NCI-H2081 treated with DMSO at 0.1 percent for 48 hours (cell line): ENCODE results near the gene YPEL1.
"Not testable (repeated sequence)": the region's sequence is repeated elsewhere in the genome, so short reads cannot be mapped to it uniquely, and the experiment has no call there.

ENCODE experiments used
- DNase-seq: peaks from one replicate; lab custom pipeline; 2025; lab: John Stamatoyannopoulos, UW

Gene YPEL1

DNA sequence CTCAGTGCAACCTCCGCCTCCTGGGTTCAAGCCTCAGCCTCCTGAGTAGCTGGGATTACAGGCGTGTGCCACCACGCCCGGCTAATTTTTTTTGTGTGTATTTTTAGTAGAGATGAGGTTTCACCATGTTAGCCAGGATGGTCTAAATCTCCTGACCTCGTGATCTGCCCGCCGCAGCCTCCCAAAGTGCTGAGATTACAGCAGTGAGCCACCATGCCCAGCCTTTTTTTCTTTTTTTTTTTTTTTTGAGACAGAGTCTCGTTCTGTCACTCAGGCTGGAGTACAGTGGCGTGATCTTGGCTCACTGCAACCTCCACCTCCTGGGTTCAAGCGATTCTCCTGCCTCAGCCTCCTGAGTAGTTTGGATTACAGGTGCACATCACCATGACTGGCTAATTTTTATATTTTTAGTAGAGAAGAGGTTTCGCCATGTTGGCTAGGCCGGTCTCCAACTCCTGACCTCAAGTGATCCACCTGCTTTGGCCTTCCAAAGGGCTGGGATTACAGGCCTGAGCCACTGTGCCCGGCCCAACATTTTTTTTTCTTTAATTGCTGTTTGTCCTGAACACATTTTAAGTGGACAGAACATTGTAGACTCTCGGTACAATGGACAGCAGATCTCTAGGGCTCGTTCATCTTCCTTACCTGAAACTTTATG is 14.3 kb downstream of the YPEL1 start:
- DNase-seq: not testable (repeated sequence)

DNA sequence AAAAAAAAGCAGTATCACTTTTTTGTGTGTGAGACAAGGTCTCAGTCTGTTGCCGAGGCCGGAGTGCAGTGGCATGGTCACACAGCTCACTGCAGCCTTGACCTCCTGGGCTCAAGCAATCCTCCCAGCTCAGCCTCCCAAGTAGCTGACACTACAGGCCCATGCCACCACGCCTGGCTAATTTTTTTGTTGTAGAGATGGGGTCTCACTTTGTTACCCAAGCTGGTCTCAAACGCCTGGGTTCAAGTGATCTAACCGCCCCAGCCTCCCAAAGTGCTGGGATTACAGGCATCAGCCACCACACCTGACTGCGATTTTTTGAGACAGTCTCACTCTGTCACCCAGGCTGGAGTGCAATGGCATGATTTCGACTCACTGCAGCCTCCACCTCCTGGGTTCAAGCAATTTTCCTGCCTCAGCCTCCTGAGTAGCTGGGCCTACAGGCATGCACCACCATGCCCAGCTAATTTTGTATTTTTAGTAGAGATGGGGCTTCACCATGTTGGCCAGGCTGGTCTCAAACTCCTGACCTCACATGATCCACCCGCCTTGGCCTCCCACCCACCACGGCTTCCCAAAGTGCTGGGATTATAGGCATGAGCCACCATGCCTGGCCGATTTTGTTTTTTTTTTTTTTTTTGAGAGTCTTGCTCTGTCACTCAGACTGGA is 15.3 kb downstream of the YPEL1 start:
- not testable (repeated sequence) for DNase-seq

DNA sequence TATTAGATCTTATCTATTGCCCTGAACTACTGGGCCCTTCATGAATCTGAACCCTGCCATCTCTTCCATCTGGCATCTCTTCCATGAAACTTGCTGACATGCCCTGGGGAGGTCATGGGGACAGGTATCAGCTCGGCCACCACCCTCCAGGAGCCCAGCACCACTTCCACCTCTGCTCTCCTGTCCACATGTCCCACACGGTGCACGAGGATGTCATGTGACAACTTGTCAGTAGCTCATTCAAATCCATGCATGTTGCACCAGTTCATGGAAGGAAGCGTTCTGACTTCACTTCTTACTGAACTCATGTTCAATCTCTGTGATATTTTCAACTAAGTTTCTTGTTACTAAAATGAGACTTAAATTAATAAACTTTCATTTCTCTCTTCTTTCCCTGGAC is 16.6 kb downstream of the YPEL1 start:
- DNase-seq: no peak

DNA sequence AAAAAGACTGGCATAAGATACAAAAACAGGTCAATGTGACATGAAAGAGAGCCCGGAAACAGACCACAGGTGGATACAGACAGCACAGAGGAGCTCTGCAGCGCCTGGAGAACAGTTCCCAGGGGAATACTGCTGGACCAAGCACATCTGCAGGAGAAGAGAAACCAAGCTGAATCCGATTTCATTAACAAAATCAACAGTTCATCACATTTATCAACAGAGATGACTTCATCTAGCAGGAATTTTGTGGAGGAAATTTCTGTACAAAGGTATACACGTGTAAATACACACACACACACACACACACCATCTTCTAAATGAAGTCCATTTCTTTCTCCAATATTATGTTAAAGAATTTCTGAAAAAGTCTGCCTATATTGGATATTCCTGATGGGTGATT is 17.1 kb downstream of the YPEL1 start:
- no peak for DNase-seq

DNA sequence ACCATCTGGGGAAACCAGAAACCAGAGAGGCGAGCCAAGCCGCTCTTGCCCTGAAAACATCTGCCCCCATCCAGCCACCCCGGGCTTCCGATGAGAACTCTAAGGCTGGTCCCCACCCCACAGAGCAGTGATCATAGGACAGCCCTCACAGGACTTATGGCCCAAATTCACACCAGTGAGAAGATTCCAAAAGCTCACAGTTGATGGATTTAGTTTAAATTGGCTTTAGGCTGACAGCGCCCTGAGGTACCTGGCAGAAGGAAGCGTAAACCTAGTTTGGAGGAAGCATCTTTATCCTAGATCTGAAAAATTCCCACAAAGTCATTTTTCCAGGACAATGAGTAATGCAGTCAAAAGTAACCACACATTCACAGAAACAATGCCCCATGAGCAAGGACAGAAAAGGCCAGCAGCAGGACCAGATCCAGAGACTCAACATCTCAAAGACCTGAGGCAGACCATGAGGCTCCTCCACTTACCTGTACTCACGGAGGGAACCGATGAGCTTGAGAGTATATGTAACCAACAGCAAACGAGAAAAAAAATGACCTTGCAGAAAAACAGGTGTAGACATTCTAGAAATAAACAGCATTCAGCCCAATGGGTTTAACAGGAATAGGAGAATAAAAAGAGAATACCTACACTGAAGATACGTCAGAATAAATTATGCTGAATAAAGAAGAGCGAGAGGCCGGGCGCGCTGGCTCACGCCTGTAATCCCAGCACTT is 19.0 kb downstream of the YPEL1 start:
- DNase-seq: not testable (repeated sequence)

DNA sequence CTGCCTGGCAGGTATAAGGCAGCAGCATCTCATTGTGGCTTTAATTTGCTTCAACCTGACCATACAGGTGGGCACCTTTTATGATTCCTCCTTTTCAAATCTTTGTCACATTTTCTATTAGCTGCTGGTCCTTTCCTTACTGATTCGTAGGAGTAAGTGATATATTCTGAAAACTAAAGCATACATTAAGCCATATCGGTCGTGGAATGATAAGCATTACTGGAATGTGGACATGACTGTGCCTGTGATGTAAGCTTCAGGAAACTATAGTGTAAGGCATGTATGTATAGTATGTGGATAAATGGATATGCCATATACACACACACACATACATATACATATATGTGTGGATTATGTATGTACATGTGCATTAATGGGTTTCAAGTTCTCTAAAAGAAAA is 20.8 kb downstream of the YPEL1 start:
- no peak for DNase-seq

DNA sequence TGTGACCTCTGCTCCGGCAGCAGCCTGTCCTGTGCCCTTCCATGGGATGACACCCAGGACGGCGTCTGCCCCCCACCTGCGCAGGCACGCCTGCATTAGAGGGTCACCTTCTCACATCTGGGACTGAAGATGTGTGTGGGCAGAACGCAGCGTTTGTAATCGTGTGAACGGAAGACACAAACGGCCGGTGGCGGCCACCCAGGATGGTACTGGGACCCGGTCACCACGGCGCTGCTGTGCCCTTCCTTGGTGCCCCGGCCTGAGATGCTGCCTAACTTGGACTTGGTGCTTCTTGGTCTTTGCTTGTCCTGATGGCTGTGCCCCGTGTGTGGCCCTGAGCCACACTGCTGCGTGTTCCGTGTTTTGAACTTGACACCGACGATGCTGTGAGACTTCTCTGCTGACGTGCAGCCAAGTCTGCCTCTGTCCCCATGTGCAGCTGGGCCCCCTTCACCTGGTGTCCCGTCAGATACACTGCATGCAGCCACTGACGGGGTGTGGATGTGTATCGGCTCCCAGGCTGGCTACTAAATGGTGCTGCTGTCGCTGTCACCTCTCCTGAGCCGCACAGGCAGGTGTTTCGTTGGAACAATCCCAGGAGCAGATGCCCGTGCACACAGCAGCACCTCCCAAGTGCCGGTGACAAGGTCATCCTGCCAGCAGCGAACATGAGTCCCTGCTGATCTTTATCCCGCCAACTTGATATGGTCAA is 21.4 kb downstream of the YPEL1 start:
- DNase-seq: no peak

DNA sequence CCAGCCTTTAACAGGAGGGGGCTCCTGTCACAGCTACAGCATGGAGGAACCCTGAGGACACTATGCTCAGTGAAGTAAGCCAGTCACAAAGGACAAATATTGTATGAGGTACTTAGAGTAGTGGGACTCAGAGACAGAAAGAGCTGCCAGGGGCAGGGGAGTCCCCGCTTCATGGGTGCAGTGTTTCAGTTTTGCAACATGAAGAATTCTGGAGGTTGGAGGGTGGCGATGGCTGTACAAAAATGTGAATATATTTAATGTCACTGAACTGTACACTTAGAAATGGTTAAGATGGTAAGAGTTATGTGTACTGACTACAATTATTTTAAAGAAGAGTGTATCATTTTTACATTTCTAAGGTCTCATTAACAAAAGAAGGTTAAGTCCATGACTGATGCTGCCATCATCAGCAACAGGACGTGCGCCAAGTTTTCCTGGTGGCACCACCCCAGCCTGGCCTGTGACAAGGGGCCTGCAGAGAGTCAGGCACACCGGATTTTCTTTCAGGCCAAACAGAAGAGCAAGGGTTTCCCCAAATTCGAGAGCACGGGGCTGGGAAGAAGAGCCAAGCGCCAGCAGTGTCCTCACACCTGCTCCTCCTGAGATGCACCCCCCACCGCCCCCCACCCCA is 22.1 kb downstream of the YPEL1 start:
- no peak for DNase-seq

DNA sequence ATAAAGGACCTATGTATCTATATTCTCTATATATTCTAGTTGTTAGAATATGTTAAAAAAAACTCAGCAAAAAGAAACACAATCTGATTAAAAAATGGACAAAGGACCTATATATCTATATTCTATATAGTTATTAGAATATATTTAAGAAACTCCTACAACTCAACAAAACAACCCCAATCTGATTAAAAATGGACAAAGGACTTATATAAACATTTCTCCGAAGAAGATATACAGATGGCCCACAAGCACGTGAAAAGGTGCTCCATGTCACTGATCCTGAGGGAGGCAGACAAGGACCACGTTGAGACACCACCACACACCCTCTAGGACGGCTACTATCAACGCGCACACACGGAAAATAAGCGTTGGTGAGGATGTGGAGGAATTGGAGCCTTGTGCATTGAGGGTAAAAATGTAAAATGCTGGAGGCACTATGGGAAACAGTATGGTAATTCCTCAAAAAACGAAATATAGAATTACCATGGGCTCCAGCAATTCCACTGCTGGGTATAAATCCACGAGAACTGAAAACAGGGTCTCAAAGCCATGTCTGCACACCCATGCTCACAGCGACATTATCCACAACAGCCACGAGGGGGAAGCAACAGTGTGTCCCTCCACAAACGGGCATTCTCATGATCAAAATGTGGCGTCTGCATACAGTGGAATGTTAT is 22.7 kb downstream of the YPEL1 start:
- DNase-seq: no peak

DNA sequence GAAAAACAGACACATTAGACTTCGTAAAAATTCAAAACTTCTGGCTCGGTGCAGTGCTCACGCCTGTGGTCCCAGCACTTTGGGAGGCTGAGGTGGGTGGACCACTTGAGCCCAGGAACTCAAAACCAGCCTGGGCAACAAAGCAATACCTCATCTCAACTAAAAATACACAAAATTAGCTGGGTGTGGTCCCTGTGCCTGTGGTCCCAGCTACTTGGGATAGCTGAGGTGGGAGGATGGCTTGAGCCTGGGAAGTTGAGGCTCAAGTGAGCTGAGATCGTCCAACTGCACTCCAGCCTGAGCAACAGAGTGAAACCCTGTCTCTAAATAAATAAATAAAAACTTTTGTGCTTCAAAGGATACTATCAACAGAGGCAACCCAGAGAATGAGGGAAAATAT is 23.7 kb downstream of the YPEL1 start:
- no peak for DNase-seq

DNA sequence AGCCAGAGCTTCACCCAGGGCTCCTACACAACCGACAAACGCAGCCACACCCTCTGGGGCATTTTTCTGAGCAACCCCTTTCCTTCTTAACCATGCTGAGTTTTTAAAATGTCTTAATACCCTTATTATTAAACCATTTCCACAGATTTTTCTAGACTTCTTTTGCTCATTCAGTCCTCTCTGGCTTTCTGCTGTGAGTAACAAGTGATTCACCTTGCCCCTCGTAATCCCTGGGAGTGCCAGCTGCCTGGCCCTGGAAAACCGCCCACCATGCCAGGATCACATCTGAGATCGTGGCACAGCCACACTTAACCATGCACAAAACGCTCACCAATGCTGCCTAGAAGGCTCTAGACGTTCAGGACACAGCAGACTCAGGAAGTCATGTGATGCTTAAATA is 25.4 kb downstream of the YPEL1 start:
- DNase-seq: no peak

DNA sequence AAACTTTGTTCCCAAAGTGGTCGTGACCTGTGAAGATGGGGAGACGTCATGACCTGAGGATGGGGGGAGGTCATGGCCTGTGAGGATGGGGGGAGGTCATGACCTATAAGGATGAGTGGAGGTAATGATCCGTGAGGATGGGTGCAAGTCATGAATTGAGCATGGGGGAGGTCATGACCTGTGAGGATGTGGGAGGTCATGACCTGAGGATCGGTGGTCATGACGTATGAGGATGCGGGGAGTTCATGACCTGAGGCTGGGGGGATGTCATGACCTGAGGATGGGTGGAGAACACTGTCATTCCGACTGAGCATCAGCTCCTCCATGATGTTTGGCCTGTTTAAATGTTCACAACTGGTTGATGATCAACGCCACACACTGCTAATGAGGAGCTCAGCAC is 25.9 kb downstream of the YPEL1 start:
- DNase-seq: no peak

DNA sequence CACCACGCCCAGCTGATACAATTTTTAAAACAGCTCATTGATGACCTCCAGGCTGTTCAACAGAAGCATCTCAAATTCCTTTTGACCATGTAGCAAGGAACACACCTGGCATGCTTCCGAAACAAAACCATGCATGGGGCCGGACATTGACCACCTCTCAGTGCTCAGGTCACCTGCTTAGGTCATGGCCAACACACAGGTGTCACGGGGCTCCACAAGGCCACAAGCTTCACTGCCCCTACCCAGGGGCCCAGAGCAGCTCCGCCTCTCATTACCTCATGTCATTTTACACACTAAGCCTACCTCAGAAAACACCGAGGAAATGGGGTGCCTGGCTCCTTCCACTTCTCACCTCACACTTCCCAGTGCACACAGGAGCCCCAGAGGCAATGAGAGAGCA is 26.6 kb downstream of the YPEL1 start:
- no peak for DNase-seq

DNA sequence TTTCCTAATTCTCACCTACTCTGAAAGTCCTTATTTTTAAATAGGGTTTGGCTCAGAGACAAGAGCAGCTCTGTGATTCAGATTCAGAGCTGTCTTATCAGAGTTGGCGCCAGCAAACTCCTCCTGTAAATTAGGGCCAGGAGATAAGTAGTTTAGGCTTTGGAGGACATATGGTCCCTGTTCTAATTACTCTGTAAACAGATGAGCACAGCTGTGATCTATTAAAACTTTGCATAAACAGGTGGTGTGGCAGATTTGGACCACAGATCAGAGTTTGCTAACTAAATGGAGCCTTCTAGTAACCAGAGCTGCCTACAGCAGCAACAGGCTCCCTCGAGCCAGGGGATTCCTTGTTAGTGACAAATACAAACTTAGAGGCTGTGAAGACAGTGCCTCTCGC is 27.9 kb downstream of the YPEL1 start:
- no peak for DNase-seq

DNA sequence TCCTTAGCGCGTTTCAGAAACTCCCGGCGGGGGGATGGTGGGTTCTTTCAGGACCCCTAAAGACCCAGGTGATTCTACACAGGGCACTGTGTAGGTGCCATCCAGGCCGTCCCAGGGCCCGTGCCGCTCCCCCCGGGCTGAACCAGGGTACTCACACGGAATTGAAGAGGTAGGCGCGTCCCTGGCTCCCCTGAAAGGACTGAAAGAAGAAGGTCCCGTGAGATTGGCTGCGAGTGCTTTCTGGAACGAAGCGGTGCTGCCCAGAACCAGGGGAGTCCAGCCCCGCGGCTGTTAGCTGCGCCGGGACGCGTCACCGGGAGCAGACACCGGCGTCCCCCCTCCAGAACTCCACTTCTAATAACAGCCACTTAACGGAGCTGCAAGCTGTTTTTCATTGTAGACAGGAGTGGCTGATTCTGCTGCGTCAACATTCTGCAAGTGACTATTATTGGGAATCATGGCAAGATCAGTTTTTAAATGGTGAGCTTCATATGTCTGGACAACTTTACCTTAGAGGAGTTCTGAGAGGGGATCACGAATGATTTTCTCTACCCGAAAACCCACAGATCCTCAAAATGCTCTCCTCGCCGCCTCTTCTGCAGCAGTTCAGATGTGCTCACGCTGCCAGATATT is 31.8 kb downstream of the YPEL1 start:
- DNase-seq: no peak

DNA sequence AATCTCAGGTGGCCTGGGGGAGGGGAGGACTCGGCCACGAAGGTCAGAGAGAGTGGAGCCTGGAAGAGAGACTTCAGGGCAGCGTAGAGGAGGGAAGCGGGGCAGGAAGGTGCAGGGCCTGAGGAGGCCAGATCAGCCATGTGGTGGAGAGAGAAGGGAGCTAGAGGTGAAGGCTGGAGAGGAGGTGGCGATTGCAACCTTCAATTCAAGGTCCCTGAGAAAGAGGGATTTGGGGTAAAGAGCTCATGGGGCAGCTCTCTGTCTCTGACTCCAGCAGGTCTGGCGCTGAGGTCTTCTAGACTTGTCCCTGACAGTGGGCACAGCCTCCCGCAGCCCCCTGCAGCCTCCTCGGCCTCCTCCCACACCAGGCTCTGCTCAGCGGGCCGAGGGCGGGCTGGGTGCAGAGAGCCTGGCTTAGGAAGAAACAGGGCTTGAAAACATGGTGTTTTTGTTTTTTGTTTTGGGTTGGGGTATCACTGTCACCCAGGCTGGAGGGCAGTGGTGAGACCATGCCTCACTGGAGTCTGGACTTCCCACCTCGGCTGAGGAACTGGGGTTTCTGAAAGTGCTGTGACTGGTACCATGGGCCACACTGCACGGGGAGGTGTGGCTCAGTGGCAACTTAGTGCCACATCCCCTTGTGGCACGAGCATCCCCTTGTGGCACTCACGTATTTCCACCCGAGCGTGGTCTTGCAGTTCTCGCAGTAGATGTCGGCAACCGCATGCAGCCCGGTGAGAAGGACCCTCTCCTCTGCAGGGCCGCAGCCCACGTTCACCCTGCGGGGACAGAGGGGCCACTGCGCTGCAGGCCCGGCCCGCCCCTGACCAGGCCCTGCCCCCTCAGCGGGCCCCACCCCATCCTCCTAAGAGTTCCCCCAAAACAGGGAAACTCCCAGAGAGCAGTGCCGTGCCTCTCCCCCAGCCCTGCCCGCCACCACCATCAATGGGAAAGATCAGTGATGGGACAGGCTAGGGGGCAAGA is 32.6 kb downstream of the YPEL1 start:
- DNase-seq: no peak

DNA sequence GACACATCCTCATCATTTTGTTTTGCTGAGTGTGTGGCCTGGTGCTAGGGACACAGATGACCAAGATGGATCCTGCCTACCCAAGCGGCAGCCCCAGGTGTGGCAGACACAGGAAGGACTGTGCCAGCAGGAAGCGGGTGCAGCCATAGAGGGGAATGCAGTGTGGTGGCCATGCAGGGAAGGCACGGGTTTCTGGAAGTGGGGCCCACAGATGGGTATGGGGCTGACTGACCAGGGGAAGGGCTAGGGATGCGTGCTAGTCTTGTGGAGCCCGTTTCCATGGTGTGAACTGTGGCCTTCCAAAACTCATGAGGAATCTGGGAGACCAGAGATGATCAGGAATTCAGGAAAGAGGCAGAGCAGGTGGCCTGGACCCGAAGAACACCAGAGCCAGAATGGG is 33.5 kb downstream of the YPEL1 start:
- no peak for DNase-seq

DNA sequence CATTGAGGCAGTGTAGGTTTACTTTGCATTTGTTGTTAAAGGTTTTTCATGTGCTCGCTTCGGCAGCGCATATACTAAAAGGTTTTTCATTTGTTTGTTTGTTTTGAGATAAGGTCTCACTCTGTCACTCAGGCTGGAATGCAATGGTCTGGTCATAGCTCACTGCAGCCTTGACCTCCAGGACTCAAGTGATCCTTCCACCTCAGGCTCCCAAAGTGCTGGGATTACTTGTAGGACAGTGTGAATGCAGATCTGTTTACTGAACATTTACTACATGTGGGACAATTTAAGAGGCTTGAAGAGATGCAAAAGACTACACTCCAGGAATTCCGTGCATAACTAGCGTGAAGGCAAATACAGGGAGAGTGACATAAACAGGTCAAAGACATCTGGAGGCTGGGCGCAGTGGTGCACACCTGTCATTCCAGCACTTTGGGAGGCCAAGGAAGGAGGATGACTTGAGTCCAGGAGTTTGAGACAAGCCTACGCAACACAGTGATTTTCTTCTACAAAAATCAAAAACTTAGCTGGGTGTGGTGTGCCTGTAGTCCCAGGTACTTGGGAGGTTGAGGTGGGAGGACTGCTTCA is 34.1 kb downstream of the YPEL1 start:
- no peak for DNase-seq

DNA sequence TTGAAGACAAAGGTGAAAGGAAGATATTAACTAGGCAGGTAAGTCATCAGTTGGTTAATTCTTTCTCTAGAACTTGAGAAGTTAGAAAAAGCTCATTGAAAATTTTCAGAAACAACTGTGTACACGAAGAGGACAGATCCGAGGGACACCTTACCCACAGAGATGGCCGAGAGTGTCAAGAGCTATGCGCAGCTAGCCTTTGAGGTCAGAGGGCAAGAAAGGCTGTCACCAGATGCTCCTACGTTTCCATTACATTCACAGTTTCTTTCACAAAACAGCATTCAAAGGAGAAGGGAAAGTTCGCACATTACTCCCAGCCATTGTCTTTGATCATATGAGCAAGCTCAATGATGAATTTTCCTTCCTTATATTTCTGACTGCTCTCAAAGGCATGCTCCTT is 34.8 kb downstream of the YPEL1 start:
- DNase-seq: no peak

DNA sequence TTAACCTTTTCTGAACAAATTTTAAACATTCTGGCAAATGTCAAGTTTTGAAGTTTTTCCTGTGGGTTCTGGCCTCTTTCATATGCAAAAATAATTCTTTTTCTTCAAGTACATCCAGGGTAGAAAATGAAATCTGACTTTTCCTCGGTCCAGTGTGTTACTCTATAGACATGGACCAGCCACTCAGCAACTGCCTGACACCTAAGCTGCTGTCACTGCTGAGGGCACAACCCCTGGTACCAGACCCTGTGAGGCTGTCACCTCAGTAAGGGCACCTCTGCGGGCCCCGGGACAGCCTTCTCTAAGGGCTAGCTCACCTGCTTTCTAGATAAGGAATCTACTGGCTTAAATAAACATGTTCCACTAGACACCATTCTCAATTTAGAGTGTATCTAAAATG is 36.0 kb downstream of the YPEL1 start:
- no peak for DNase-seq
